ENCODE measurements around the gene FUCA1.

FUCA1 gene

DNA sequence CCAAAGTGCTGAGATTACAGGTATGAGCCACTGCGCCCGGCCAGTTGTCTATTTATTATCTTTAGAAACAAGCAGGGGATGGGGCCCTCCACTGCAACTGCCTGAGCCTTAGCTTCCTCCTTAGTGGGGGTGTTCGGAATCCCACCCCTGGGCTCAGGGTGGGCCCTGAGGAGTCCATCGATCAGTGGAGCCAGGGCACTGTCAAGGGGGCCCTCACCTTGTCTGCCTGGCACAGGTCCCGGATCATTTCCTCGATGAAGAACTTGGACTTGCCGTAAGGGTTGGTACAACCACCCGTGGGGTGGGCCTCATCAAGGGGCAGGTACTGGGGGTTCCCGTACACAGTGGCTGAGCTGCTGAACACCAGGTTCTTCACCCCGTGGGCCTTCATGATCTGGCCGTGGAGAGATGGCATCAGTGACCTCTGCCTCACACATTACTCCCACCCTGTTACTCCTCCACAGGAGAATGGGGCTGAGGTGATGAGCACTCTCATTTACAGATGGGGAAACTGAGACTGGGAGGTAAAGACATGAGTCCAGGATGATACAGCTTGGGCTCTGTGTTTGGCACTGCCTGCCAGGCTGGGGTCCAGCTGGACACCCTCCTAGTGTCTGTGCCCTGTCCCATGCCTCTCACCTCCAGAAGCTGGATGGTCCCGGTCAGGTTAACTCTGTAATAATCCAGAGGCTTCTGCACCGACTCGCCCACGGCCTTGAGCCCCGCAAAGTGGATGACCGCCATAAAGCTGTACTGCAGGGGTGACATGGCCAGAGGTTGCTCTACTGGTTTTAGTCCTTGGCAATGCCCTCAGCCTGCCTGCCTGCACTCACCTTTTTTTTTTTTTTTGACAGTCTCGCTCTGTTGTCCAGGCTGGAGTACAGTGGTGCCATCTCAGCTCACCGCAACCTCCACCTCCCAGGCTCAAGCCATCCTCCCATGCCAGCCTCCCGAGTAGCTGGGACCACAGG is 70.3 kb downstream of the FUCA1 start:
- no peak overlapping the region for H3K4me3 ChIP-seq (ENCODE audit: low read depth, low read length)
- TF ChIP-seq, protein P1, sequence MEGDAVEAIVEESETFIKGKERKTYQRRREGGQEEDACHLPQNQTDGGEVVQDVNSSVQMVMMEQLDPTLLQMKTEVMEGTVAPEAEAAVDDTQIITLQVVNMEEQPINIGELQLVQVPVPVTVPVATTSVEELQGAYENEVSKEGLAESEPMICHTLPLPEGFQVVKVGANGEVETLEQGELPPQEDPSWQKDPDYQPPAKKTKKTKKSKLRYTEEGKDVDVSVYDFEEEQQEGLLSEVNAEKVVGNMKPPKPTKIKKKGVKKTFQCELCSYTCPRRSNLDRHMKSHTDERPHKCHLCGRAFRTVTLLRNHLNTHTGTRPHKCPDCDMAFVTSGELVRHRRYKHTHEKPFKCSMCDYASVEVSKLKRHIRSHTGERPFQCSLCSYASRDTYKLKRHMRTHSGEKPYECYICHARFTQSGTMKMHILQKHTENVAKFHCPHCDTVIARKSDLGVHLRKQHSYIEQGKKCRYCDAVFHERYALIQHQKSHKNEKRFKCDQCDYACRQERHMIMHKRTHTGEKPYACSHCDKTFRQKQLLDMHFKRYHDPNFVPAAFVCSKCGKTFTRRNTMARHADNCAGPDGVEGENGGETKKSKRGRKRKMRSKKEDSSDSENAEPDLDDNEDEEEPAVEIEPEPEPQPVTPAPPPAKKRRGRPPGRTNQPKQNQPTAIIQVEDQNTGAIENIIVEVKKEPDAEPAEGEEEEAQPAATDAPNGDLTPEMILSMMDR (IDR thresholded peaks at IDR 0.05; ENCODE audit: low read depth, low read length, missing control alignments) = no peak
- no peak for DNase-seq (ENCODE audit: low read depth)

DNA sequence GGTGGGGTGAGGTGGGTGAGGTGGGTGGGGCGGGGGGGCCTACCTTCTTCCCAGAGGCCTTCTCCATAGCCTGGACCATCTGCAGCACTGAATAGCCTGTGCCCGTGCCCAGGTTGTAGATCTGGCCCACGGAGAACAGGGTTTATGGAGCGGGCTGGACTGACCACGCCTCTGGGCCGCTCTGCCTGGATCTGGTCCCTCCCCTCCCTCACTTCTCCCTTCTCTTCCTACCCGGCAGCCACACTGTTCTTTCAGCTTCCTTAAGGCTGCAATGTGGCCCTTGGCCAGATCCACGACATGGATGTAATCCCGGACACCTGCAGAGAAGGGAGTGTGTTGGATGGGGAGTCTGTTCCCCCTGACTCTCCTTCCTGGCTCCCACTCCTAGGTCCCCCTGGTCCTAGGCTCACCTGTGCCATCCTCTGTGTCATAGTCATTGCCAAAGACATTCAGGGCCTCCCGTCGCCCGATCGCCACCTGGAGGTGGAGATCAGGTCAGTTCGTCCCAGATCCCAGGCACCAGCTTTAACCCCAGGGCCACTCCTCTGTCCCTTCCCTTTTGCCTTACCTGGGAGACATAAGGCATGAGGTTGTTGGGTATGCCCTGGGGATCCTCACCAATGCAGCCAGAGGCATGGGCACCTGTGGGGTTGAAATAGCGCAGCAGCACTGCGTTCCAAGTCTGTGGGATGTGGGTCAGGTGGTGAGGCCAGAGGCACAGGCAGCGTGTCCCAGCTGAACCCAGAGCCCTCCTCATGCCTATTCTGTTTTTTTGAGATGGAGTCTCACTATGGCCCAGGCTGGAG is 71.4 kb downstream of the FUCA1 start:
- TF ChIP-seq, protein P1 (IDR thresholded peaks at IDR 0.05; ENCODE audit: low read depth, low read length, missing control alignments) = no peak
- DNase-seq (ENCODE audit: low read depth) = no peak
- no peak overlapping the region for H3K4me3 ChIP-seq (ENCODE audit: low read depth, low read length)

DNA sequence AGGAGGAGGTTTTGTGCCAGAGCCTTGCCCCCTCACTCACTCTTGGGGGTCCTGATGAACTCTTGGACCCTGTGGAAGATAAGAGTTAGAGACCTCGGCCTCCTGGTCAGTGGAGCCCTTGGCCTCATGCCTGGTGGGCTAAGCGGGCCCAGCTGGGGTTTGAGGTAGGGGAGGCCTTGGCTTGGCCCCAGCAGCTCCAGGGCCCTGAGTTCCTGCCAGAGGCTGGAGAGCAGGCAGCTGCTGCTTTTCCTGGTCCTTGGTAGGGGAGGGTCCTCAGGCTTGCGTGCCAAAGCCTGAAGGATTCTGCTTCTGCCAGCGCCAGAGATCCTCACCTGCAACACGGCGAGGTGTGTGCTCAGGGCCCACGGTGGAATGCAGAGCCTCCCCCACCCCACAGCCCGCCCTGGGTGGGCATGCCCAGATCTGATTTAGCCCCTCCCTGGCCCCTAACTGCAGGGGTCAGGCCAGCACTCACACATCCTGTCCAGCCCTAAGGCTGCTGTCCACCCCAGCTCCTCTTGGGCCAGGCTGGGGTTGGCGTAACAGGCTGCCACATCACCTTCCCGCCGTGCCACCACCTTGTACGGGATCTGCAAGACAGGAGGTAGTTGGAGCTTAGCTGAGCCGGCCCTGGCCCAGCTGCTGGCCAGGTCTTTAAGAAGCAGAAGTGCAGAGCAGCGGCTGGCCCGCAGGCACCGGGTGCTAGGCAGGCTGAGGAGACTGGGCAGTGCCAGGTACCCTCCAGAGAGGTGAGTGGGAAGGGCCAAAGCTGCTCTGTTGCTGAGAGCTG is 72.2 kb downstream of the FUCA1 start:
- DNase-seq (ENCODE audit: low read depth) = no peak
- TF ChIP-seq, protein P1 (IDR thresholded peaks at IDR 0.05; ENCODE audit: low read depth, low read length, missing control alignments) = no peak
- H3K4me3 ChIP-seq (ENCODE audit: low read depth, low read length) = no peak overlapping the region
